BLaER1 (cell line): ENCODE measurements around the gene LAPTM5.

Experiments used
- H3K27ac ChIP-seq: shearing (Covaris generic); formaldehyde crosslinking; 2 replicates; pipeline ENCODE4 v1.8.1; 2022
- H3K27me3 ChIP-seq: shearing (Covaris generic); formaldehyde crosslinking; 2 replicates; pipeline ENCODE4 v1.8.1; 2022
- H3K36me3 ChIP-seq: shearing (Covaris generic); formaldehyde crosslinking; 2 replicates; pipeline ENCODE4 v1.8.1; 2022
- H3K4me1 ChIP-seq: shearing (Covaris generic); formaldehyde crosslinking; 2 replicates; pipeline ENCODE4 v1.8.1; 2022
- H3K4me2 ChIP-seq: shearing (Covaris generic); formaldehyde crosslinking; 2 replicates; pipeline ENCODE4 v1.8.1; 2022
- H3K4me3 ChIP-seq: shearing (Covaris generic); formaldehyde crosslinking; 2 replicates; pipeline ENCODE4 v1.8.1; 2022
- H3K9ac ChIP-seq: shearing (Covaris generic); formaldehyde crosslinking; 2 replicates; pipeline ENCODE4 v1.8.1; 2022
- H3K9me3 ChIP-seq: shearing (Covaris generic); formaldehyde crosslinking; 2 replicates; pipeline ENCODE4 v1.8.1; 2022
- H4K20me1 ChIP-seq: shearing (Covaris generic); formaldehyde crosslinking; 2 replicates; pipeline ENCODE4 v1.8.1; 2022
- Cebpa-rat ChIP-seq: shearing (Covaris generic); IDR thresholded peaks from 2 replicates; pipeline ENCODE4 v1.8.1; 2022

Gene LAPTM5

GRCh38 chr1:30763651-30764248 lies 6.2 kb upstream of the LAPTM5 start:
- Histone ChIP-seq H3K4me2 (peak overlapping the region; percentile 98), H3K9me3 (no peaks in the 10 kb centered on the region), H3K27ac (peak overlapping the region; percentile 98), H3K4me1 (peaks cover 82% of the 10 kb centered on the region), H3K27me3 (no peaks in the 10 kb centered on the region), H3K9ac (no peak overlapping the region), H3K4me3 (no peak overlapping the region), H3K36me3 (no peaks in the 10 kb centered on the region), H4K20me1 (no peaks in the 10 kb centered on the region)
- TF ChIP-seq Cebpa-rat = no peak

- peak overlapping the region; percentile 98; the same call in 1 of the 2 replicates for H3K9ac ChIP-seq
- H3K36me3 ChIP-seq = no peaks in the 10 kb centered on the region
- no peaks in the 10 kb centered on the region for H4K20me1 ChIP-seq
- H3K4me3 ChIP-seq = no peak overlapping the region
- no peaks in the 10 kb centered on the region for H3K9me3 ChIP-seq
- peak overlapping the region; percentile 98 for H3K4me2 ChIP-seq
- TF ChIP-seq Cebpa-rat = no peak
- H3K27me3 ChIP-seq = no peaks in the 10 kb centered on the region
- peak overlapping the region; percentile 98 for H3K27ac ChIP-seq
- peaks cover 82% of the 10 kb centered on the region for H3K4me1 ChIP-seq
Measured at GRCh38 chr1:30762930-30763650, 5.5 kb upstream of the LAPTM5 start.

- H3K9me3 ChIP-seq = no peaks in the 10 kb centered on the region
- H3K4me1 ChIP-seq = peaks cover 82% of the 10 kb centered on the region
- peaks cover under 1% of the 10 kb centered on the region; the same call in 1 of the 2 replicates for H4K20me1 ChIP-seq
- no peaks in the 10 kb centered on the region for H3K36me3 ChIP-seq
- no peak for TF ChIP-seq Cebpa-rat
- H3K4me2 ChIP-seq = peak overlapping the region; percentile 98
- peak overlapping the region; percentile 93 for H3K4me3 ChIP-seq
- peak overlapping the region; percentile 98 for H3K9ac ChIP-seq
- H3K27ac ChIP-seq = peak overlapping the region; percentile 98
- no peaks in the 10 kb centered on the region for H3K27me3 ChIP-seq
Measured at GRCh38 chr1:30762152-30762929, 4.8 kb upstream of the LAPTM5 start.

GRCh38 chr1:30761381-30762151 lies 4.0 kb upstream of the LAPTM5 start:
- peaks cover 82% of the 10 kb centered on the region for H3K4me1 ChIP-seq

GRCh38 chr1:30760596-30761324 lies 3.2 kb upstream of the LAPTM5 start:
- Histone ChIP-seq H3K4me1 (peaks cover 78% of the 10 kb centered on the region), H3K27ac (peak overlapping the region; percentile 98), H3K27me3 (no peaks in the 10 kb centered on the region), H3K9me3 (no peaks in the 10 kb centered on the region), H3K4me2 (peak overlapping the region; percentile 98), H3K36me3 (peaks cover 7% of the 10 kb centered on the region), H4K20me1 (peaks cover 17% of the 10 kb centered on the region), H3K9ac (peak overlapping the region; percentile 98), H3K4me3 (peak overlapping the region; percentile 93)
- TF ChIP-seq Cebpa-rat = no peak

More at GRCh38 chr1:30761381-30762151, 4.0 kb upstream of the LAPTM5 start:
- Histone ChIP-seq H3K27me3 (no peaks in the 10 kb centered on the region), H3K36me3 (no peaks in the 10 kb centered on the region), H3K9me3 (no peaks in the 10 kb centered on the region), H3K9ac (peak overlapping the region; percentile 98), H3K4me2 (peak overlapping the region; percentile 98), H3K4me3 (peak overlapping the region; percentile 93), H3K27ac (peak overlapping the region; percentile 98), H4K20me1 (peaks cover 9% of the 10 kb centered on the region)
- no peak for TF ChIP-seq Cebpa-rat

GRCh38 chr1:30759718-30760281 lies 2.2 kb upstream of the LAPTM5 start:
- TF ChIP-seq Cebpa-rat = no peak
- Histone ChIP-seq H3K4me3 (peak overlapping the region; percentile 93), H3K27ac (peak overlapping the region; percentile 98), H3K27me3 (no peaks in the 10 kb centered on the region), H4K20me1 (peaks cover 26% of the 10 kb centered on the region), H3K9ac (peak overlapping the region; percentile 98), H3K9me3 (no peaks in the 10 kb centered on the region), H3K4me2 (peak overlapping the region; percentile 98), H3K4me1 (peaks cover 75% of the 10 kb centered on the region), H3K36me3 (peaks cover 16% of the 10 kb centered on the region)

- peak overlapping the region; percentile 98 for H3K27ac ChIP-seq
Measured at GRCh38 chr1:30758785-30759380, 1.3 kb upstream of the LAPTM5 start.

GRCh38 chr1:30758121-30758688 lies 631 bp upstream of the LAPTM5 start:
- H3K4me2 ChIP-seq = peak overlapping the region; percentile 98
- peaks cover 70% of the 10 kb centered on the region for H3K4me1 ChIP-seq
- H3K9ac ChIP-seq = peak overlapping the region; percentile 98
- no peak for TF ChIP-seq Cebpa-rat
- H3K9me3 ChIP-seq = no peaks in the 10 kb centered on the region
- peaks cover 24% of the 10 kb centered on the region for H3K36me3 ChIP-seq
- peak overlapping the region; percentile 98 for H3K27ac ChIP-seq
- peaks cover 27% of the 10 kb centered on the region for H4K20me1 ChIP-seq
- H3K27me3 ChIP-seq = no peaks in the 10 kb centered on the region
- peak overlapping the region; percentile 93 for H3K4me3 ChIP-seq

More at GRCh38 chr1:30758785-30759380, 1.3 kb upstream of the LAPTM5 start:
- peak overlapping the region; percentile 93 for H3K4me3 ChIP-seq
- H3K4me2 ChIP-seq = peak overlapping the region; percentile 98
- H3K27me3 ChIP-seq = no peaks in the 10 kb centered on the region
- H4K20me1 ChIP-seq = peaks cover 27% of the 10 kb centered on the region
- peaks cover 17% of the 10 kb centered on the region for H3K36me3 ChIP-seq
- TF ChIP-seq Cebpa-rat = no peak
- H3K4me1 ChIP-seq = peaks cover 70% of the 10 kb centered on the region
- no peaks in the 10 kb centered on the region for H3K9me3 ChIP-seq
- peak overlapping the region; percentile 98 for H3K9ac ChIP-seq
